Colonic mucosa (tissue), 4 donors: ENCODE measurements around the gene ITGBL1. TPM values are rescaled to one million over a fixed set of nuclear protein-coding genes. Genes with fewer than 3 reads are reported as not detected.

Source experiments
- DNase-seq: peaks from one replicate; pipeline ENCODE4 v3.0.0-alpha.2; 2020
- H3K27ac ChIP-seq: fragments of 200-600 bp; one replicate; pipeline ENCODE4 v1.8.0; 2021
- H3K27me3 ChIP-seq: fragments of 200-600 bp; one replicate; pipeline ENCODE4 v1.8.0; 2021
- H3K36me3 ChIP-seq: fragments of 200-600 bp; one replicate; pipeline ENCODE4 v1.8.0; 2021
- H3K4me1 ChIP-seq: fragments of 200-600 bp; one replicate; pipeline ENCODE4 v1.8.0; 2021; ENCODE audit warnings: mild to moderate bottlenecking
- H3K4me3 ChIP-seq: fragments of 200-600 bp; one replicate; pipeline ENCODE4 v1.8.0; 2021
- H3K9ac ChIP-seq, 2 donors: one replicate each; pipeline ENCODE4 v1.7.0; 2013; ENCODE audit warnings: control low read depth in 2 of 2, low read depth in 2 of 2, low read length in 2 of 2
- H3K9me3 ChIP-seq: fragments of 200-600 bp; one replicate; pipeline ENCODE4 v1.8.0; 2021
- CTCF ChIP-seq: fragments of 200-600 bp; IDR thresholded peaks from one replicate; pipeline ENCODE4 v1.8.0; 2022; ENCODE audit warnings: antibody characterized with exemption, mild to moderate bottlenecking
- intact Hi-C: fragments of 100-400 bp; cut with DNase I; formaldehyde crosslinking; loops from one replicate; pipeline ENCODE4 v1.14.1; 2022
- total RNA-seq, 2 donors: library from RNA; stranded (reverse); fragmentation: NEBNext Ultra II Directional in 1 of 2; extraction: Animal tissue kit (Norgen Biotek cat#: 25700) in 1 of 2; gene quantifications; one replicate each; pipeline ENCODE4 v1.2.1, GENCODE V29; 2021
- donor health status: healthy.
- donor health status: DM: no; HTN: no; CAD: no.
- donor health status: DM: no; HTN: no; CAD: no.

The ITGBL1 gene
- total RNA-seq, 2 donors from 2014 or later = 0.25 to 0.72 TPM

DNA sequence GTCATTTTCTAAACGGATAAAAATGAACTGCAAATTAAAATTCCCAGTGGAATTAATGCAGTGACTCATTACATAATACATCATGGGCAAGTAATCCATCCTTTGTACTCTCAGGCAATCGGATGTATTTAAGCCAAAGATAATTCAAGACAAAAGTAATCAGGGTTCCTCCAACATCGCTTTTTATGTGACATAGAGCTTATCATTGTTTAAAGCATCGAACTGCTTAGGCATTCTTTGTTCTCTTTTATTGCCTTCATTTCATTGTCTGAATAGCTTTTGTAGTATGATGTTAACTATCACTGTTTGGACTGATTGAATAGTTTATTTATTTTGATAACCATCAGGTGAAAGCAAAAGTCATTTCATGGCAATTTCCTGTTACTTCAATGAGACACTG is 209.4 kb downstream of the ITGBL1 start:
- H3K4me3 ChIP-seq = no peak overlapping the region
- no peak for TF ChIP-seq CTCF
- no peaks in the 10 kb centered on the region for H3K27me3 ChIP-seq
- H3K36me3 ChIP-seq = no peaks in the 10 kb centered on the region
- intact Hi-C loops = no loop called here
- H3K4me1 ChIP-seq = no peaks in the 10 kb centered on the region
- no peak for DNase-seq
- no peak overlapping the region for H3K27ac ChIP-seq
- H3K9ac ChIP-seq = no peak overlapping the region
- H3K9me3 ChIP-seq = no peaks in the 10 kb centered on the region

DNA sequence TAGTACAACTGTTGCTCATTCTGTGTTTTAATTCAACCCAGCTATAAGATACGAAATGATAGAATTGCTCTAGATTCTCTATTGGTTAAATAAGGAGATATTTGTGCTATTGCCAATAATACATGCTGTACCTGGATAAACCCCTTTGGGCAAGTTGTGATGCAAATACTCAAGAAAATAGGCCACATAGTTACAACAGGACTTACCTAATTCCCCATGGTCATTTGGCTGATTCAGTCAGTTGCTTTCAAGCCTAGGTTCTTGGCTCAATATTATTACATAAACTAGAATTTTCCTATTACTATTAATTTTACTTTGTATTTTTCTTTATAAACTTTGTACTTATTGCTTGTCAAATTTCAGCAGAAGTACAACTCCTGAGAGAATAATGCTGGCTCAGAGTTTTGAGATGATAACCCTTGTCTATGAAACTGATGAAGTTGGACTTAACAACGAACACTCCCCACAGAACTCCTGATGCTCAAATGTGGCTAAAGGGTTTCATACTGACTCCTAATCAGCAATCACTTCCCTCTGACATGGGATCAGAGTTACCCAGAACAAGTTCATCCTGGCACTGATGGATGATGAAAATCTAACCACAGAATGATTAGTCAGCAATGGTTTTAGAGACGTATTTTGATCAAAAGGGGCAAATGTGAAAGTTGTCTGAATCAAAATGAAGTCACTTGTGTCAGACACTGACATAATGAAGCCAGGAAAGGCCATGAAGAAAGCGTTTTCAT is 221.1 kb downstream of the ITGBL1 start:
- no peak overlapping the region for H3K4me3 ChIP-seq

GRCh38 chr13:101681834-101682233 is 229.4 kb downstream of the ITGBL1 start:
- DNase-seq = no peak
- Histone ChIP-seq H3K4me1 (no peaks in the 10 kb centered on the region), H3K9ac (no peak overlapping the region), H3K9me3 (no peaks in the 10 kb centered on the region), H3K4me3 (no peak overlapping the region), H3K27me3 (no peaks in the 10 kb centered on the region), H3K36me3 (no peaks in the 10 kb centered on the region), H3K27ac (no peak overlapping the region)
- no peak for TF ChIP-seq CTCF
- intact Hi-C loops = no loop called here

More for the DNA sequence above, 221.1 kb downstream of the ITGBL1 start:
- H3K27ac ChIP-seq = no peak overlapping the region
- H3K27me3 ChIP-seq = no peaks in the 10 kb centered on the region
- TF ChIP-seq CTCF = no peak
- H3K36me3 ChIP-seq = no peaks in the 10 kb centered on the region
- no peak for DNase-seq
- intact Hi-C loops = no loop called here
- H3K9ac ChIP-seq = no peak overlapping the region
- H3K4me1 ChIP-seq = no peaks in the 10 kb centered on the region
- H3K9me3 ChIP-seq = no peaks in the 10 kb centered on the region

GRCh38 chr13:101686003-101686402 is 233.5 kb downstream of the ITGBL1 start:
- TF ChIP-seq CTCF = no peak
- intact Hi-C loops = no loop called here

DNA sequence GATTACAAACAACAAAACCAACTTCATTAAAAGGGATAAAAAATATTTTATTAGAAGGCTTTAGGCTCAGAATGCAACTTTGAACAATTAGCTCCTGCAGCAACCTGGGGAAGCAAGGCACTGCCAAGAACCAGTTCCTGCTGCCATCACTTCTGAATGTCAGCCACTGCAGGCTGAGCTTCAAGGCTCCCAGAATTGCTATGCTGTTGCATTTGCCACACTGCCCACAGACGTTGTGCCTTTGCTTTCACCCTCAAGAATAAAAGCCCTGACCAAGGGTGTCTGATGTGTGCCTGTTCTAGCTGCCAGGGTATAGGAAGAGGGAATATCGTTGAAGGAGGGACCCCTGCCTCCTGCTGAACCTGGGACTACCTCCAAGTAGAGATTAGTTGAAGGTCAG is 238.4 kb downstream of the ITGBL1 start:
- Histone ChIP-seq H3K4me1 (no peaks in the 10 kb centered on the region), H3K9me3 (no peaks in the 10 kb centered on the region), H3K27ac (no peak overlapping the region), H3K27me3 (no peaks in the 10 kb centered on the region), H3K4me3 (no peak overlapping the region), H3K9ac (no peak overlapping the region), H3K36me3 (no peaks in the 10 kb centered on the region)
- intact Hi-C loops = no loop called here
- no peak for DNase-seq
- TF ChIP-seq CTCF = no peak

More at GRCh38 chr13:101686003-101686402, 233.5 kb downstream of the ITGBL1 start:
- Histone ChIP-seq H3K4me1 (no peaks in the 10 kb centered on the region), H3K27me3 (no peaks in the 10 kb centered on the region), H3K27ac (no peak overlapping the region), H3K4me3 (no peak overlapping the region), H3K9me3 (no peaks in the 10 kb centered on the region), H3K9ac (no peak overlapping the region), H3K36me3 (no peaks in the 10 kb centered on the region)
- DNase-seq = no peak
